Fibroblast of villous mesenchyme (primary cell): ENCODE measurements around the gene XYLT1. TPM values are rescaled to one million over a fixed set of nuclear protein-coding genes. Genes with fewer than 3 reads are reported as not detected.

Experiments used
- DNase-seq: peaks from one replicate; pipeline ENCODE4 v3.0.0-alpha.2; 2010; ENCODE audit warnings: low read depth
- H3K4me3 ChIP-seq: 2 replicates; pipeline ENCODE4 v1.5.1; 2011; ENCODE audit warnings: low read depth, mild to moderate bottlenecking, low read length
- total RNA-seq: library from RNA; depleted of rRNA; stranded (reverse); fragments of >200 nt; gene quantifications from 2 replicates; pipeline ENCODE4 v1.2.3, GENCODE V29; 2012
- TF ChIP-seq, protein P1 (sequence below): IDR thresholded peaks from 2 replicates; pipeline ENCODE4 v1.5.1; 2012; ENCODE audit warnings: low read depth, mild to moderate bottlenecking, low read length; ENCODE audit not compliant: insufficient read depth

XYLT1 gene
- total RNA-seq, 1 donor = 2.6 TPM

DNA sequence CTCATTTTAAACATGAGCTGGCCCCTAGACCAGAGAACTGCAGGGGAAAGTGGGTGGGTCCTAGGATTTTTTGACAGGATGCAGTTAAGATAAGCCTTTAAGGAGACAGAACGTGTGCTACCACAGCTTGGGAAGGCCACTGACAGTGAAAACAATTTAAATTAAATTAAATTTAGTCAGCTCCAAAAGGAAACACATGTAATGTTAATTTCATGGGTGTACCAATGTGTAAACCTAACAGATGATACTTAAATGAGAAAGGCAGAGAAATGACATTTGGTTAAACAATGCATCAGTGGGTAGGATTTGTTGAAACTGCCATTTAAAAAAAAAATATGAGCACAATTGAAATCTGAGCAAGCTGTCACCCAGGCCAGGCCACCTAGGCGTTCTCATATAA, 250.8 kb downstream of the XYLT1 start:
- DNase-seq = no peak
- TF ChIP-seq, protein P1, sequence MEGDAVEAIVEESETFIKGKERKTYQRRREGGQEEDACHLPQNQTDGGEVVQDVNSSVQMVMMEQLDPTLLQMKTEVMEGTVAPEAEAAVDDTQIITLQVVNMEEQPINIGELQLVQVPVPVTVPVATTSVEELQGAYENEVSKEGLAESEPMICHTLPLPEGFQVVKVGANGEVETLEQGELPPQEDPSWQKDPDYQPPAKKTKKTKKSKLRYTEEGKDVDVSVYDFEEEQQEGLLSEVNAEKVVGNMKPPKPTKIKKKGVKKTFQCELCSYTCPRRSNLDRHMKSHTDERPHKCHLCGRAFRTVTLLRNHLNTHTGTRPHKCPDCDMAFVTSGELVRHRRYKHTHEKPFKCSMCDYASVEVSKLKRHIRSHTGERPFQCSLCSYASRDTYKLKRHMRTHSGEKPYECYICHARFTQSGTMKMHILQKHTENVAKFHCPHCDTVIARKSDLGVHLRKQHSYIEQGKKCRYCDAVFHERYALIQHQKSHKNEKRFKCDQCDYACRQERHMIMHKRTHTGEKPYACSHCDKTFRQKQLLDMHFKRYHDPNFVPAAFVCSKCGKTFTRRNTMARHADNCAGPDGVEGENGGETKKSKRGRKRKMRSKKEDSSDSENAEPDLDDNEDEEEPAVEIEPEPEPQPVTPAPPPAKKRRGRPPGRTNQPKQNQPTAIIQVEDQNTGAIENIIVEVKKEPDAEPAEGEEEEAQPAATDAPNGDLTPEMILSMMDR = no peak

DNA sequence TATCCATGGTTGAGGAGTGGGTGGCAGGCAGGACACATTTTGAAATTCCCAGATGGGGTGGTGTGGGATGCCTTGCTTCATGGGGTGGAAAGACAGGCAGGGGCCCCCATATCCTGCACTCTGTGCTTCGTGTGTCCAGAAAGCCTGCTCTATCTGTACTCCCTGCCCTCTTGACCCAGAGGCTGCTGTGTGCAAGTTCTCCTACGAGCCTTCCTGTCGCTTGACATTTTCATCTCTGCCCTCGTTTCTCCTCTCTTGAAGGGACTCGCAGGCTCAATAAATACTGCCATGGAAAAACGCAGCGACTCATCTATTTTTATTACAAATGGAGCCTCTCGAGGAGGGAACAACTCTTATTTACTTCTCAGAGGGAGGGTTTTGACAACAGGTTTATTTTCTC, 254.8 kb downstream of the XYLT1 start:
- TF ChIP-seq, protein P1 = no peak
- DNase-seq = no peak
- H3K4me3 ChIP-seq = no peak overlapping the region

More for the DNA sequence above, 250.8 kb downstream of the XYLT1 start:
- no peak overlapping the region for H3K4me3 ChIP-seq

DNA sequence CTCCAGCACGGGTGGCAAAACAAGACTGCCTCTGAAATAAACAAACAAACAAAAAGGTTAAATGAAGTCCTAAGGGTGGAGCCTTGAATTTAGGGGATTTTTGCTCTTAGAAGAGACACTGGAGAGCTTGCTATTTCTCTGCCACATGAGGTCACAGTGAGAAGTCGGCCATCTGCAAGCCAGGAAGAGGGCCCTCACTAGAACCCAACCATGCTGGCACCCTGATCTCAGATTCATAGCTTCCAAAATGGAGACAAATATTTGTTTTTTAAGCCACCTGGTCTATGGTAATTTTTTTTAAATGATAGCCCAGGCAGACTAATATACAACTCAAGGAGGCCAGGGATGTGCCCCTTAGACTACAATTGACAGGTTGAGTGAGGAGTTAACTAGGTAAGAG, 255.5 kb downstream of the XYLT1 start:
- TF ChIP-seq, protein P1 = no peak
- no peak overlapping the region for H3K4me3 ChIP-seq
- no peak for DNase-seq

DNA sequence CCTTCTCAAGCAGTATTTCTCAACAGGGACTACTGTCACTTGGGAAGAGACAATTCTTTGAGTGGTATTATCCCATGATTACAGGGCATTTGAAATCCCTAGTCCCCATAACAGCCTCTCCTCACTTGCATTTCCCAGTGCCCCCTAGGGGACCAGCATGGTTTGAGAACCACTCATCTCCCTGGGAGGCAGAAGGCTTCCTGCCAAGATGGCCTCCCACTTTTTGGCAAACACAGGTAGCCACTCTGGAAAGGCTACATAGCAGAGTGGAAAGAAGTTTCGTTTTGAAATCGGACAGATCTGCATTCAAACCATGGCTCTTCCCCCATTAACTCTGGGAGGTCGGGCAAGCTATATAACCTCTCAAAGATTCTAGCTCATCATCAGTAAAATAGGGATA, 256.8 kb downstream of the XYLT1 start:
- no peak overlapping the region for H3K4me3 ChIP-seq
- TF ChIP-seq, protein P1 = no peak
- no peak for DNase-seq

DNA sequence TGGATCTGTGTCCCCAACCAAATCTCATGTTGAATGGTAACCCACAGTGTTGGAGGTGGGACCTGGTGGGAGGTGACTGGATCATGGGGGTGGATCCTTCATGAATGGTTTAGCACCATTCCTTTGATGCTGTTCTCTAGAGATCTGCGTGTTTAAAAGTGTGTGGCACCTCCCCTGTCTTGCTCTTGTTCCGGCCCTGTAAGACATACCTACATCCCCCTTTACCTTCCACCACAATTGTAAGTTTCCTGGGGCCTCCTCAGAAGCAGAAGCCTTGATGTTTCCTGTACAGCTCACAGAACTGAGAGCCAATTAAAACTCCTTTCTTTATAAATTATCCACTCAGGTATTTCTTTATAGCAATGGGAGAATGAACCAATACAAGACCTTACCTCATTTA, 257.7 kb downstream of the XYLT1 start:
- no peak for DNase-seq
- H3K4me3 ChIP-seq = no peak overlapping the region
- TF ChIP-seq, protein P1 = no peak

DNA sequence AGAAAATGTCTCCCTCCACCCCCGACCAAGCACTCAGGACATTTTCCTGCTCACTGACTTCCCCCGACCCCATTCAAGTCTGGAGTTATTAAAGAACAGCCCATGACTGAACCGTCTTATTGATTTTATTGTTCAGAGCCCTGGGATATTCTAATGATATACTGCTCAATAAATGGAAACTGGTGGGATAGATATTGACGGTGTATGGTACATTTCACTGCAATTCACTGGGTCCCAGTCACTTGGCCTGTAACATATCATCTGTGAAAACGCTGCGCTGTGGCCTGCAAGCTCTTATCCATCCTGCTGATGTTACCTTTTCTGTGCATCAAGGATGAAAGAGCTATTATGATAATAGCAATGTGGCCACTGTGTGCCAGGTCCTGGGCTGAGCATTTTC, 258.2 kb downstream of the XYLT1 start:
- TF ChIP-seq, protein P1 = no peak
- no peak overlapping the region for H3K4me3 ChIP-seq
- no peak for DNase-seq

DNA sequence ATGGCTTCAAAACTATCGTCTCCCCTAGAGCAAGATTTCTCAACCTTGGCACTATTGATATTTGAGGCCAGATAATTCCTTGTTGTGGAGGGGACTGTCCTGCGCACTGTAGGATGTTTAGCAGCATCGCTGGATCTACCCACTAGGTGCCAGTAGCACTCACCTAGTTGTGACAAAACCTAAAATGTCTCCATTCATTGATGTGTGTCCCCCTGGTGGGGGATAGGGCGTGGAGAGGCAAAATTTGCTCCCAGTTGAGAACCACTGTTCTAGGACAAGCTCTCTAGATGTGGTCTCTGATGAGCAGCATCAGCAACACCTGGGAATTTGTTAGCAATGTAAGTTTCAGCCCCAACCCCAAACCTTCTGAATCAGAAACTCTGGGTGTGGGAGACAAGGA, 259.0 kb downstream of the XYLT1 start:
- TF ChIP-seq, protein P1 = peak; percentile 23
- no peak overlapping the region for H3K4me3 ChIP-seq
- no peak for DNase-seq
